Epithelial cell of proximal tubule (primary cell): ENCODE measurements around the gene MRPL32. TPM values are rescaled to one million over a fixed set of nuclear protein-coding genes. Genes with fewer than 3 reads are reported as not detected.
A peak's percentile ranks its signal among the peaks of the same experiment; 100 is the strongest.

Source experiments
- DNase-seq: peaks from one replicate; pipeline ENCODE4 v3.0.0-alpha.2; 2011; ENCODE audit warnings: low read depth
- H3K4me3 ChIP-seq: 2 replicates; pipeline ENCODE4 v1.5.1; 2011; ENCODE audit warnings: low read depth, mild to moderate bottlenecking, low read length
- total RNA-seq: library from RNA; depleted of rRNA; stranded (reverse); fragments of >200 nt; gene quantifications from 2 replicates; pipeline ENCODE4 v1.2.3, GENCODE V29; 2015
- TF ChIP-seq, protein P1 (sequence below): conservative IDR thresholded peaks from 2 replicates; pipeline ENCODE4 v1.5.1; 2012; ENCODE audit warnings: low read depth, mild to moderate bottlenecking, low read length

MRPL32 gene
- total RNA-seq, 1 donor from 2014 or later, result 97.2 TPM

DNA sequence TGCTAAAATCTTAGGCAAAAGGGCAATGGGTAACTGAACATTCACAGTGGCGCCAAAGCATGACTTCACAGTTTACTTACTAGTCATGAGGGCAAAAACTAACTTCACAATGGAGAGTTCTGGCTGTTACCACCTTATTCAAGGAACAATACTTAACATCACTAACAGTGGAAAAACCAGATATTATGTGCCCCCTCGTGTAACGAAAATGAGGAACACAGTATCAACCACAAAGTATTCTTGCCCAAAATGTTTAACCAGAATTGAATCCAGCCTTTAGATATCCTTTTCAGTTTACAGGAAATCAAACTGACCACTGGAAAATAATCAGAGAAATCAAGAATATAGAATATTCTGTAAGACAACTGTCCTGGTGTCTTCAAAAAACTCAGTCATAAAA is 29.8 kb upstream of the MRPL32 start:
- TF ChIP-seq, protein P1, sequence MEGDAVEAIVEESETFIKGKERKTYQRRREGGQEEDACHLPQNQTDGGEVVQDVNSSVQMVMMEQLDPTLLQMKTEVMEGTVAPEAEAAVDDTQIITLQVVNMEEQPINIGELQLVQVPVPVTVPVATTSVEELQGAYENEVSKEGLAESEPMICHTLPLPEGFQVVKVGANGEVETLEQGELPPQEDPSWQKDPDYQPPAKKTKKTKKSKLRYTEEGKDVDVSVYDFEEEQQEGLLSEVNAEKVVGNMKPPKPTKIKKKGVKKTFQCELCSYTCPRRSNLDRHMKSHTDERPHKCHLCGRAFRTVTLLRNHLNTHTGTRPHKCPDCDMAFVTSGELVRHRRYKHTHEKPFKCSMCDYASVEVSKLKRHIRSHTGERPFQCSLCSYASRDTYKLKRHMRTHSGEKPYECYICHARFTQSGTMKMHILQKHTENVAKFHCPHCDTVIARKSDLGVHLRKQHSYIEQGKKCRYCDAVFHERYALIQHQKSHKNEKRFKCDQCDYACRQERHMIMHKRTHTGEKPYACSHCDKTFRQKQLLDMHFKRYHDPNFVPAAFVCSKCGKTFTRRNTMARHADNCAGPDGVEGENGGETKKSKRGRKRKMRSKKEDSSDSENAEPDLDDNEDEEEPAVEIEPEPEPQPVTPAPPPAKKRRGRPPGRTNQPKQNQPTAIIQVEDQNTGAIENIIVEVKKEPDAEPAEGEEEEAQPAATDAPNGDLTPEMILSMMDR, result no peak

DNA sequence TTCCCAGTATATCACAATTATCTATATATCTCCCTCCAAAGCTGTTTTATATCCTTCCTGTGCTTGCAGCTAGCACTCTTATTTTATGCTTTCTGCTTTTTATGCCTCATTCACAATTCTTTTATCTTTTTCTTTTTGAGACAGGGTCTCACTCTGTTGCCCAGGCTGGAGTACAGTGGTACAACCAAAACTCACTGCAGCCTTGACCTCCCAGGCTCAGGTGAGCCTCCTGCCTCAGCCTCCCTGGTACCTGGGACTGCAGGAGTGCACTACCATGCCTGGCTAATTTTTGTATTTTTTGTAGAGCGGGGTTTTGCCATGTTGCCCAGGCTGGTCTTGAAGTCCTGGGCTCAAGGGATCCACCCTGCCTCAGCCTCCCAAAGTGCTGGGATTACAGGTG is 26.0 kb upstream of the MRPL32 start:
- TF ChIP-seq, protein P1, result no peak
- H3K4me3 ChIP-seq, result no peak overlapping the region
- DNase-seq, result no peak

More for the DNA sequence above, 29.8 kb upstream of the MRPL32 start:
- no peak for DNase-seq
- no peak overlapping the region for H3K4me3 ChIP-seq

DNA sequence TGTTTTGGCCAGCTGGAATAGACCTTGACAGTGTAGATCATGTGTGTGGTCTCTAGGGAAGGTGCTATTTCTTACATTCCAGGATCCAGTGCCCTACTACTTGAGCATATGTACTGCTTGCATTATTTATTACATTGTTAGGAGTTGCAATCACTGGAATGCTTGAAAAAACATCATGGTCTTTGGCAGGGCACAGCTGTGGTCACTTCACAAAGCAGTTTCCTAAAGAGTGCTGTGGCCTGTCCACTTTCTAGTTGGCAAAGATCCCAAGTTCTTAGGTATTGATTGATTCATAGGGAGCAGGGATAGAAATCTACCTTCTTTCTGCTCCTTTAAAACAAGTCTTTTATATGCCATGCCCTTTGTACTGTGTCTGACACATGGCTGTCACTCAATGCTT is 24.9 kb upstream of the MRPL32 start:
- no peak for DNase-seq
- TF ChIP-seq, protein P1, result no peak
- H3K4me3 ChIP-seq, result no peak overlapping the region

DNA sequence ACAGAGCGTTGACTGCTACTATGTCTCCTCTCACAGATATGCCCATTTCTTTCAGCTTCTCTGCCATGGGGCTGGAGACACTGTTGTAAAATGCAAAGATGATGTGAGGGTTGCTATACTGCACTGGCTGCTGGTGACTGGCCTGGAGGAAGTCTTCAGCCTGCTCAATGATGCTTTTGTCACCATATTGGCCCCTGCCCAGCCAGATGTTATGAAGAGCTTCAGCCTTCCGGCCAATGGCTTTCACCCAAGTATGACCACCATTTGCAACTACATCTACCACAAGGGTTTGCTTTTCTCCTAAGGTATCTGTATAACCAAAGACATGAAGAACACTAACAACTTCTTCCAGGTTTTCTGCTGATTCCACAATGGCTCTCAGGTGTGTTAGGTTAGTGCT is 21.9 kb upstream of the MRPL32 start:
- no peak overlapping the region for H3K4me3 ChIP-seq
- DNase-seq, result no peak
- TF ChIP-seq, protein P1, result no peak

DNA sequence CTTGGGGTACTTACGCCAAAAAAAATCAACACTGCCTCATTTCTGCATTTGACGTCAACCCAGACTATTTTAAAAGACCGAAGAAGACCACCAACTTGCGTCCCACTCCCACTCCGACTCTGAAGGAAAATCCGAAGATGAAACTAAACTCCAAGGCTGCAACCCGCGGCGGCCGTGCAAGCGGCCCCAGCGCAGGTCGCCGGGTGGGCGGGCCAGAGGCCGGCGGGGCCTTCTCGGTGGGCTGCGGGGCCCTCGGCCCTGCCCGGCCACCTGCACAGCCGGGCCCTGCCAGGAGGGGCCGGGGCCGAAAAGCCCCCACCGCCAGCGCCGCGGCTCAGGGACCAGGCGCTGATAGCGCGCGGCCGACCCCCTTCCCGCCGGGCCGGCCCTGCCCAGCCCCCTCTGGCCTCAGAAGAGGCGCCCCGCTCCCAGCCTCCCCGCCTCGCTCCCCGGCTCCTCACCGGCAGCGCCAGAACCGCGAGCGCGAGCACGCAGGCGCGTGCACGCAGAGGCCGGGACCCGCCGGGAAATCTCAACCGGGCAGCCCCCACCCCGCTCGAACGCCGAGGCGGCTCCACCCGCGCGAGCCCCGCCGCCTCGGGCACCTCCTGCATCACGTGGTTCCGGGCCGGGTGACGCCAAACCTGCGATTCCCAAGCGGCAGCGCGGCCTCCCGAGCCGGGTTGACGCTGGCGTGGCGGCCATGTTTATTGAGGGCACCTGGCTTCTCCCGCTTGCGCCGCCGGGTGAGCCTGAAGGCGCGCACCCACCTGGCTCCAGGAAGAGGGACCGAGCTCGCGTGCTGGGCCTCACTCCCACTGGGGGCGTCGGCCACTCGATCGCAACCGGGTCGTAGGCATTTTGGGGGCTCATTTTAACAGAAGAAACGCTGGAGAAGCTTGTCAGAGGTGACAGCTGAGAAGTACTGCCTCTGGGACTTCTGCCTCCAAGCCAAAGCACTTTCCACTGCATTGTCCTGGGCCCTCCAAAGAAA is 20.4 kb upstream of the MRPL32 start, which contains the start of gene C7orf25:
TSS of gene C7orf25 (minus strand) at position 617 of the 994 bp plus-strand sequence. CDS start 1,170 bp downstream, outside the sequence.
- peak; percentile 30 for DNase-seq
- peak within 1 kb of the TSS; percentile 79 for H3K4me3 ChIP-seq
- TF ChIP-seq, protein P1, result no peak

DNA sequence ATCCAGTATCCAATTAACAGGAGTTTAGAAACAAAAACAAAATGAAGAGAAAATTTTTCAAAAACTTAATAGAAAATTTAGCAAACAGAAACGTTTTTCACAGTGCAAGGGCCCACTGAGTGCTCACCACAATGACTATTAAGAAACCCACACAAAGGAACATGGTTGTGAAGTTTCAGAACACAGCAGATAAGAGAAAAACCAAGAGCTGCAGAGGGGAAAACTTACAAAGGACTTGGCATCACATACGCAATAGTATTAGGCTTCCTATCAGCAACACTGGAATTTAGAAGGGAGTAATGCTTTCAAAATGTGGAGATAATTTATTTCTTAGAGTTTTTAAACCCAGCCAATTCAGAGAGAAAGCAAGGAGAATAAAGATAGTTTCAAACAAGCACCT is 18.6 kb upstream of the MRPL32 start:
- TF ChIP-seq, protein P1, result no peak
- DNase-seq, result no peak
- no peak overlapping the region for H3K4me3 ChIP-seq
